Peyer's patch (tissue), 4 donors: ENCODE measurements around the gene ZNF534. TPM values are rescaled to one million over a fixed set of nuclear protein-coding genes. Genes with fewer than 3 reads are reported as not detected.
"Not testable (repeated sequence)": the region's sequence is repeated elsewhere in the genome, so short reads cannot be mapped to it uniquely, and the experiment has no call there.

ENCODE experiments used
- DNase-seq, 3 donors: peaks; one replicate each; pipeline ENCODE4 v3.0.0-alpha.2; 2017 to 2019
- H3K27ac ChIP-seq, 4 donors: fragments of 200-600 bp; sonication (generic); one replicate each; pipeline ENCODE4 v1.5.1; 2016 to 2019
- H3K27me3 ChIP-seq, 2 donors: fragments of 200-600 bp; sonication (generic); one replicate each; pipeline ENCODE4 v1.5.1; 2019
- H3K36me3 ChIP-seq, 3 donors: fragments of 200-600 bp; sonication (generic); one replicate each; pipeline ENCODE4 v1.5.1; 2016 to 2019
- H3K4me1 ChIP-seq, 4 donors: fragments of 200-600 bp; sonication (generic); one replicate each; pipeline ENCODE4 v1.5.1; 2016 to 2019
- H3K4me3 ChIP-seq, 4 donors: fragments of 200-600 bp; sonication (generic); 1 replicate in 3 of 4; 2 replicates in 1 of 4; pipeline ENCODE4 v1.5.1; 2016 to 2019; ENCODE audit warnings: mild to moderate bottlenecking in 1 of 4
- H3K9me3 ChIP-seq, 4 donors: fragments of 200-600 bp; sonication (generic); one replicate each; pipeline ENCODE4 v1.5.1; 2016 to 2019; ENCODE audit warnings: mild to moderate bottlenecking in 1 of 4
- POLR2A ChIP-seq, 2 donors: fragments of 450-650 bp; IDR thresholded peaks; one replicate each; pipeline ENCODE4 v1.5.1; 2017; ENCODE audit warnings: antibody characterized with exemption in 2 of 2, mild to moderate bottlenecking in 2 of 2, moderate library complexity in 2 of 2
- total RNA-seq, 4 donors: library from RNA; depleted of rRNA; stranded (reverse); fragments of >200 nt; gene quantifications; one replicate each; pipeline ENCODE4 v1.1.0, GENCODE V29; 2016
- TF ChIP-seq, protein P1 (sequence below), 6 experiments: fragments of 450-650 bp in 4 of 6; fragments of 200-600 bp in 2 of 6; sonication (generic) in 1 of 6; IDR thresholded peaks; one replicate each; pipeline ENCODE4 v1.5.1; 2017 to 2019; ENCODE audit warnings: antibody characterized with exemption in 6 of 6, mild to moderate bottlenecking in 3 of 6, moderate library complexity in 1 of 6

ZNF534 gene
- total RNA-seq, 4 donors from 2014 or later = not detected

GRCh38 chr19:52464798-52465470 lies 36.0 kb downstream of the ZNF534 start:
- TF ChIP-seq, protein P1, sequence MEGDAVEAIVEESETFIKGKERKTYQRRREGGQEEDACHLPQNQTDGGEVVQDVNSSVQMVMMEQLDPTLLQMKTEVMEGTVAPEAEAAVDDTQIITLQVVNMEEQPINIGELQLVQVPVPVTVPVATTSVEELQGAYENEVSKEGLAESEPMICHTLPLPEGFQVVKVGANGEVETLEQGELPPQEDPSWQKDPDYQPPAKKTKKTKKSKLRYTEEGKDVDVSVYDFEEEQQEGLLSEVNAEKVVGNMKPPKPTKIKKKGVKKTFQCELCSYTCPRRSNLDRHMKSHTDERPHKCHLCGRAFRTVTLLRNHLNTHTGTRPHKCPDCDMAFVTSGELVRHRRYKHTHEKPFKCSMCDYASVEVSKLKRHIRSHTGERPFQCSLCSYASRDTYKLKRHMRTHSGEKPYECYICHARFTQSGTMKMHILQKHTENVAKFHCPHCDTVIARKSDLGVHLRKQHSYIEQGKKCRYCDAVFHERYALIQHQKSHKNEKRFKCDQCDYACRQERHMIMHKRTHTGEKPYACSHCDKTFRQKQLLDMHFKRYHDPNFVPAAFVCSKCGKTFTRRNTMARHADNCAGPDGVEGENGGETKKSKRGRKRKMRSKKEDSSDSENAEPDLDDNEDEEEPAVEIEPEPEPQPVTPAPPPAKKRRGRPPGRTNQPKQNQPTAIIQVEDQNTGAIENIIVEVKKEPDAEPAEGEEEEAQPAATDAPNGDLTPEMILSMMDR (IDR thresholded peaks at IDR 0.05) = no peak
- no peak for TF ChIP-seq POLR2A (IDR thresholded peaks at IDR 0.05)
- H3K4me3 ChIP-seq = no peak overlapping the region
- no peaks in the 10 kb centered on the region for H3K36me3 ChIP-seq
- H3K27ac ChIP-seq = no peak overlapping the region
- peaks cover 0 to 75% (median 6%) of the 10 kb centered on the region in 4 donors for H3K9me3 ChIP-seq
- H3K4me1 ChIP-seq = no peaks in the 10 kb centered on the region
- H3K27me3 ChIP-seq = no peaks in the 10 kb centered on the region
- DNase-seq = no peak

DNA sequence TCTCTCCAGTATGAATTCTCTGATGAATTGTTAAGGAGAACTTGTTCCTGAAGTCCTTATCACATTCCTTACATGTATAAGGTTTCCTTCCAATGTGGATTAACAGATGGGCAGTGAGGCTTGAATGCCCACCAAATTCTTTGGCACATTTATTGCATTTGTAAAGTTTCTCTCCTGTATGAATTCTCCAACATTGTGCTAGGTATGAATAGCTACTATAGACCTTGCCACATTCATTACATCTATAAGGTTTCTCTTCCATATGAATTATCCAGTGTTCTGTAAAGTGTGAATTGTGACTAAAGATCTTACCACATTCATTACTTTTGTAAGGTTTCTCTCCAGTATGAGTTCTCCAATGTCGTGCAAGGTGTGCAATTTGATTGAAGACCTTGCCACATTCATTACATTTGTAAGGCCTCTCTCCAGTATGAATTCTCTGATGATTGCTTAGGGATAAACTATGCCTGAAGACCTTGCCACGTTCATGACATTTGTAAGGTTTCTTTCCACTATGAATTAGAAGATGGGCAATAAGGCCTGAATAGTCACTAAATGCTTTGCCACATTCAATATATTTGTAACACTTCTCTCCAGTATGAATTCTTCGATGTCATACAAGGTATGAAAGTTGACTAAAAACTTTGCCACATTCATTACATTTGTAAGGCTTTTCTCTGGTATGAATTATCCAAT lies 44.9 kb downstream of the ZNF534 start:
- H3K9me3 ChIP-seq = peaks cover 0 to 99% (median 28%) of the 10 kb centered on the region in 4 donors
- H3K4me1 ChIP-seq = no peaks in the 10 kb centered on the region
- H3K4me3 ChIP-seq = no peak overlapping the region
- no peaks in the 10 kb centered on the region for H3K36me3 ChIP-seq
- no peaks in the 10 kb centered on the region for H3K27me3 ChIP-seq
- no peak for DNase-seq
- TF ChIP-seq POLR2A (IDR thresholded peaks at IDR 0.05) = no peak
- TF ChIP-seq, protein P1 (IDR thresholded peaks at IDR 0.05) = no peak
- no peak overlapping the region for H3K27ac ChIP-seq

GRCh38 chr19:52474351-52475127 lies 45.6 kb downstream of the ZNF534 start:
- Histone ChIP-seq H3K27ac (no peak overlapping the region), H3K27me3 (no peaks in the 10 kb centered on the region), H3K4me3 (no peak overlapping the region), H3K36me3 (no peaks in the 10 kb centered on the region), H3K9me3 (peaks cover 0 to 99% (median 32%) of the 10 kb centered on the region in 4 donors), H3K4me1 (no peaks in the 10 kb centered on the region)
- TF ChIP-seq, protein P1 (IDR thresholded peaks at IDR 0.05) = no peak
- no peak for TF ChIP-seq POLR2A (IDR thresholded peaks at IDR 0.05)
- DNase-seq = no peak

GRCh38 chr19:52484111-52484743 lies 55.3 kb downstream of the ZNF534 start:
- DNase-seq, H3K27ac ChIP-seq, H3K4me3 ChIP-seq, H3K36me3 ChIP-seq, H3K27me3 ChIP-seq, H3K4me1 ChIP-seq: not testable (repeated sequence)
- peaks cover 0 to 69% (median 18%) of the 10 kb centered on the region in 4 donors for H3K9me3 ChIP-seq

GRCh38 chr19:52485064-52485463 lies 56.1 kb downstream of the ZNF534 start:
- not testable (repeated sequence) for H3K27me3 ChIP-seq, H3K36me3 ChIP-seq, H3K4me1 ChIP-seq, H3K27ac ChIP-seq, H3K4me3 ChIP-seq, DNase-seq
- H3K9me3 ChIP-seq = peaks cover 0 to 68% (median 14%) of the 10 kb centered on the region in 4 donors

DNA sequence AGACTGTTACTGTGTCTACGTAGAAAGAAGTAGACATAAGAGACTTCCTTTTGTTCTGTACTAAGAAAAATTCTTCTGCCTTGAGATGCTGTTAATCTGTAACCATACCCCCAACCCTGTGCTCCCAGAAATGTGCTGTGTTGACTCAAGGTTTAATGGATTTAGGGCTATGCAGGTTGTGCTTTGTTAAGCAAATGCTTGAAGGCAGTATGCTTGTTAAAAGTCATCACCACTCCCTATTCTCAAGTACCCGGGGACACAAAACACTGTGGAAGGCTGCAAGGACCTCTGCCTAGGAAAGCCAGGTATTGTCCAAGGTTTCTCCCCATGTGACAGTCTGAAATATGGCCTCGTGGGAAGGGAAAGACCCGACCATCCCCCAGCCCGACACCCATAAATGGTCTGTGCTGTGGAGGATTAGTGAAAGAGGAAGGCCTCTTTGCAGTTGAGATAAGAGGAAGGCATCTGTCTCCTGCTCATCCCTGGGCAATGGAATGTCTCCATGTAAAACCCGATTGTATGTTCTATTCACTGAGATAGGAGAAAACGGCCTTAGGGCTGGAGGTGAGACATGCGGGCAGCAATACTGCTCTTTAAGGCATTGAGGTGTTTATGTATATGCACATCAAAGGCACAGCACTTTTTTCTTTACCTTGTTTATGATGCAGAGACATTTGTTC lies 56.8 kb downstream of the ZNF534 start:
- not testable (repeated sequence) for H3K27me3 ChIP-seq, DNase-seq, H3K4me1 ChIP-seq, H3K27ac ChIP-seq, H3K36me3 ChIP-seq, H3K4me3 ChIP-seq
- peaks cover 0 to 61% (median 11%) of the 10 kb centered on the region in 4 donors for H3K9me3 ChIP-seq
